IPS-NIHi7 (cell line): ENCODE data around the gene VSIG2.

Source experiments
- DNase-seq: peaks from one replicate; pipeline ENCODE4 v3.0.0; 2012; ENCODE audit warnings: mixed read lengths; ENCODE audit errors: extremely low spot score

The VSIG2 gene

DNA sequence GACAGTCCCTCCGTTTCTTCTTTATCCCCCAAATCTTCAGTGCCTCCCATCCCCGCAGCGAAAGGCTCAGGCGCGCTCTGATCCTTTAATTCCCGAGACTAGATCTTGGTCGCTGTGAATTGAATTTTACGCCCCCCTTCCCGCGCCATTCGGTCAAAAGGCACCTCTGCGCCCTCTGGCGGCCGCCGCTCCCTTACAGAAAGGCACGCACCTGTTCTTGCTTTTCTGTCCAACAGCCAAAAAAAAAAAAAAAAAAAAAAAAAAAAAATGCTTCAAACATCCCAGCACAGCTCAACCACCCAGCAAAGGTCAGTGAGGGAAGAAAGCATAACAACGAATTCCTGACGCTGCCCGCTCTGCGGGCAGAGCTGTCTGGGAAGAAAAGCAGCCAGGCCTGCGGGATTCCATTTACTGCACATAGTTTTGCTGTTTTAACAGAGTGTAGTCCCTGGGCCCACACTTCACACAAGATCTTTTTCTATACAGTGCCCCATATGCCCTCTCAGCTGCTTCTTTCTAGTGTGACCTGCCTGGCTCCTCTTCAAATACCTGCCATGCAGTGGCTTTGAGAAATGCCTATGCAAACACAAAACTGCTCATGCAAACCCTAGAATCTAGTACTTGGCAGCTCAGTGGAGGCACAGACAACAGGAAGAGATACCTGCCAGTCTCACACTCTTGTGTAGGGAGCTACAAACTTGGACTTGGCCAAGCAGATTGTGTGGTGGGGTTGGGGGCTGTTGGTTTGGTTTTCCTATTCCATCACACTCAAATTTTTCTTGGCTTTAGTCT is 11.3 kb upstream of the VSIG2 start:
- DNase-seq = peak; percentile 69

DNA sequence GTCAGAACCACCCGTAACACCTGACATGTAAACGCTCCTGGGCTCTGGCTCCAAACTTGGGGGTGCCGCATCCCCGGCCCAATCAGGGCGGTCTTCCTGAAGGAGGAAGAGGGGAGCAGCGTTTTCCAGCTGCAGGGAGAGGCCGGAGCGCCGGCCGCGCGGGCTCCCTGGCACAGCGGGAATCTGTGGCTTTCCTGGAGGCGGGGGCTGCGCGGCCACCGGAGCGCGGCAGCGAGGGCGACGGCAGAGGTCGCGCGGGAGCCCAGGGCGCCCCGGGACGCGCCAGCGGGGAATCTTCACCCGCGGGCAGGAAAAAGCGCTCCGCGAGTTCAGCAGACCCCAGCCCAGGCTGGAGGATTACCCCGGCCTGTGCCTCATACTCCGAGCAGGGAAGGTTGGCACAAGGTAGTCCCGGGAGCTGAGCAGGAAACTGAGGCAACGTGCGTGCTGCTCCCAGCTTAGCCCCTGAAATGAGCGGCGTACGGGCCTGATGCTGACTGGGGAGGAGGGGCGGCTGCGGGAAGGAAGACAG is 10.6 kb upstream of the VSIG2 start:
- DNase-seq = peak; percentile 26

DNA sequence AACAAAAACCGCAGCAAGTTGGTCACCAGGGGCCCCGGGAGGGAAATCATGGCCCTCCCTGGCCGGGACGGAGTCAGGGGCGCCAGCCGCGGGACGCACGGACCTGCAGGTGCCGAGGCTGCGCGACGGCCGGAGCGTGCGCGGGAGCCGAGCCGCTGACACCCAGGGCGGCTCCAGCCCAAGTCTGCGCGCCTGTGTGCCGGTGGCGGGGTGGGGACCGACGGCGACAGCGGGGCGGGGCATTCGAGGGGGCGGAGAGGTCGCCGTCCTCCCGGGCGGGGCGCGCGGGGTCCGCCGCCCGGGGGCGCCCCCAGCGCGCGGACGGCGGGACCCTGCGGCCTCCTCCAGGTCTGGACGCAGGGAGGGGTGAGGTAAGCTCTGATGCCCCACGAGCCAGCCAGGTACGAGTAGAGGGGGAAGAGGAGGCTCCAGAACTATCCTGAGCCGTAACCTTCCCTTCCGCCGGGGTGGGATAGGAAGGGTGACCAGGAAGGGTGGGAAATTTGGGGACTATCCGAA is 10.1 kb upstream of the VSIG2 start, which contains the start of gene ESAM:
TSS of gene ESAM (minus strand) at position 186 of the 519 bp plus-strand sequence. CDS start at position 50, 136 bp downstream.
- DNase-seq = peak; percentile 40

DNA sequence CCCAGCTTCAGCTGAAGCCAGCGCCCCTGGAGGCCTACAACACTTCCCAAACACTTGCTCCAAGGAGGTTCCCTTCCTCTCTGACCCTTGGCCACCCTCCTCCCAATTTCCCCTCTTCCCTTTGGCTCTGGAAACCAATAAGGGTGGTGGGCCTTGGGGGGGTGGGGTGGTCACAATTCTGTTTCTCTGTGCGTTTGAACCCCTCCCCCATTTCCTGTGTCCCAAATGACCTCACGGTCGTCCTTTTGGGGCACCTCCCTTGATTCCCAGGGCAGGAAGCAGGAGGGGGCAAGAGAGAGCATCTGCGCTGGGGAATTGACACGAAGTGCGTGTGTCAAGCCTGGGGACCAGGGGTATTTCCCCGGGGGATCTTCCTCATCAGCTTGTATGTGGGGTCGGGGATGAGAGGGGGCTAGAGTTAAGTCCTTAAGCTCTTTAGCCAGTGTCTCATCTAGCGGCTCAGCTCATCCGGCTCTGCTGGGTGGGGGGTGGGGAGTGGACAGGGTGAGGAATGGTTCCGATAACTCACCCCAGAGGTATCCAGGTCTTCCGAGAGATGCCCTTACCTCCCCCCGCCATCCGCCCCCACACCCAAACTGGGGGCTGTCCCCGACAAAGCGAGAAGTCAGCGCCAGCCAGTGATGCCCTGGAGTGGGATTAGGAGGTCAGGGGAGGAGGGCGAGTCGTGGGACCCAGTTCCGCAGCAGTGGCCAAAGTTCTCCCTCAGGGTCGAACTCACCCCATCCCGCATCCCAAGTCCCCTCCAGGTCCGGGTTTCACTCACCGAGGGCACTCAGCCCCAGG is 9.4 kb upstream of the VSIG2 start:
- no peak for DNase-seq

DNA sequence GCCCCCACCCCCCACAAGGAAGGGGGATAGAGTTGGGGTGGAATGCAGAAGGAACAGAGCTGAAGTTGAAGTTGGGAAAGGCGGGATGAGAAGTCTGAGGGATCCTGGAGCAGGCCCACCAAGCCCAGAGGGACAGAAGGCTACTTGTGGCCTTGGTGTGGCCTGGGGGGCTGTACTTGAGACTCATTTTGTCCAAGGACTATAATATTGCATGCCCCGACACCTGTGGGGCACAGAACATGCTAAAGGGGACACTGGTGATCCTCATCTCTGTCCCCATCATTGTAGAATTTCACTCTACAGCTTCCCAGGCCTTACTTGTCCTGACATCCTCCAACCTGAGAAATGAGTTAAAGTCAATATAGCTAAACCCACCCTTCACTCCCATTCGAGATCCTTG is 8.8 kb upstream of the VSIG2 start:
- no peak for DNase-seq

DNA sequence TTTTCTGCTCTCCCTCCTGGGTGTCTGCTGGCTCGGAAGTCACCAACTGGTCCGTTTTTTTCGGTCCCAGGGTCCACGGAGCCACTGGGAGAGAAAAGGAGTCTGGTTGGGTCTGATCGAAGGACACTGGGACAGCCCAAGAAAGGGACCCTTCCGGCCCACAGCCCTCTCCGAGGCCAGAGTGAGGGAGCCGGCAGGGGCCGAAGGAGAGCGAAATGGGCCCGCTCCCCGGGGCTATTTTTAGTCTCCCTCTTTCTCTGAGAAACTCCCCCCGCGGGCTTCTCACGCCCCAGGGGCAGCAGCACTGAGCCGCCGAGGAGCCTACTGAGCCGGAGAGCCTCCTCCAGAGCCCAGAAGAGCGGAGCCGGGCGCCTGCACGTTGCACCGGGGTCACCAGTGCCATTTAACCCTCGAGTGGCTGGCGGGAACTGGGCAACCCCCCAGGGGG is 8.2 kb upstream of the VSIG2 start:
- DNase-seq = no peak

DNA sequence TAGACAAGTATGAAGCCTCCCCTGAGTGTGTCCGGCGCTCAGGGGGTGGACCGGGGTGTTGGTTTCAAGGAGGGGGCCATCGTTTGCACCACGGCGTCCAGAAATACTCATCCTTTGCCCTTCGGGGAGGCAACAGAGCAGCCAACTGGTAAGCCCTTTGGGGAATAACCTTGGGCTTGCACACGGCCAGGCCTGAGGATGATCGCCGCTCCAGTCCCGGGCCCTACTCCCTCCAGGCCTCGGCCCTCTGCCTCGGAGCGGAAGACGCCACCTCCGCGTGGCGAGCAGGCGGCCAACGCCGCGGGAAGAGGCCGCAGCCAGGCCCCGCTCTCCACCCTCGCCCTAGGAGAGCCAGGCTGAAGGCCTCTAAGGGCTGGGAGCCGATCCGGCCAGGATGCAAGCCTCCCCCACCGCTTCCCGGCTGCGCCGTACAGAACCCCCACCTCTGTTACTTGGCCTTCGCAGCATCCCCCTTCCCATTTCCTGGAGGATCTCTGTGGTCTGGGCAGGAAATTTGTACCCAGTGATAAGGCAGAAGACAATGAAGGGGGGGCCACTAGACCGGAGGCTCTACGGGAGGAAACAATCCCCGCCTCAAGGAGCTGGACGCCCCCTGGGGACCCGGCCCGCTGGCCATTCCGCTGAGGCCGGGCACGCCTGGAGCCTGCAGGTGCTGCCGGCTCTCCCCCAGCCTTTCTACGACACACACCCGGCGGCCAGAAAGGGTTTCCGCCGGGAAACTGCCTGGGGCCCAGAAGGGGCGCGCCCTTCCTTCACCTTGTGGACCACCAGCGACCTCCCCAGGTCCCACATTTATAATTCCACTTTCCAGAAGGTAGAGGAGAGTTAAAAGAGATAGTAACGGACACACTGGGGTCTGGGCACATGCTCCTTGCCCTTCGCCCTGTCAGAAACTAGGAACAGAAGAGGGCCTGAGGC is 7.5 kb upstream of the VSIG2 start:
- peak; percentile 28 for DNase-seq

DNA sequence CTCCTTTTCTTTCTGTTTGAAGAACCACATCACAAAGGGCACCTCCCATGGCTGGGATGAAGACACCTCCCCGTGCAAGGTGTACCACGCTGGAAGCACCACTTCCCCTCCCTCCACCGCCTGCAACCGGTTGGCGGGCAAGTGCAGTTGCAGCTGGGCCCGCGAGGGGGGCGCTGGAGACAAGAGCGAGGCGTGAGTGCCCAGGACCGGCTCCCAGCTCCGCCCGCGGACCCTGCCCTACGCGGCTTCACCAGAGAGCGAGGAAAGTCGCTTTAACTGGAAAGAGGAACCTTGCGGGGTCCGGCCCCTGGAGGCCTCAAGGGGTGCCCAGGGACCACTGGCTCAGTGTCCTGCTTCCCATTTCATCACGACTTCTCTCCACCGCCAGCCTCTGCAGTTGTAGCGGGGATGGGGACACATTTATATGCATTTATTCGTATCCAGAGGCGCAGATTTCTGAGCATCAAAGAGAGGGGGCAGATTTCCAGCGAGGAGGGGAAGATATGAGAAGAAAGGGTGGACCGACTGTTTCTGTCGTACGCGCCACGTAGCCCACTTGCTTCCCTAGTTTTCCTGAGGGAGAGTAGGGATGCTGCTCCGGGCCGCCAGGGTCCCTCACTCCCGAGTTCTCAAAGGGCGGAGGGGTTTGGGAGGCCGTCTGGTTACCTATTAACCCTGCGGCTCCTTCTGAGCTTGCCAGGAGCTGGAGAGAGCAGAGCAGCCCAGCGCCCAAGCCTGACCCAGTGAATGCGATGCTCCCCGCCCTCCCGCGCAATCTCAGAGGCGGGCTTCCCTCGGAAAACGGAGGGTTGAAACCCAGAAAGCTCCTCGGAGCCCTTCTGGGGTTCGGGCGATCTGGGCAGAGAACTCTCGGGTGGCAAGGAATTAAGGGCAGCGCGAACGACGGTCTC is 6.6 kb upstream of the VSIG2 start:
- peak; percentile 85 for DNase-seq

DNA sequence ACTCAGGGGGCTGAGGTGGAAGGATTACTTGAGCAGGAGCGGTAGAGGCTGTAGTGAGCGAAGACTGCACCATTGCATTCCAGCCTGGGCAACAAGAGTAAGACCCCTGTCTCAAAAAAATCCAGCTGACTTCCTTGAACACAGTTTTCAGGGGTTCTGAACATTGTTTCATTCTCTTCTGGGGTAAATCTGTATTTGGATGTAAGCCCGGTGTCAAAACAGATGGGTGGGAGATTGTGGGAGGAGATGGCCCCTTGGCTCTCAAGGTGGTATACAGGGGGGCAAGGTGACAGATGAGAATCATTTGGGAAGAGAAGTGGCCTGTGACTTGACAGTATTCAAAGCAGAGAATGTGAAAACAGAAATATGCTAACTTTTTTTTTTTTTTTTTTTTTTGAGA is 5.3 kb upstream of the VSIG2 start:
- DNase-seq = no peak

DNA sequence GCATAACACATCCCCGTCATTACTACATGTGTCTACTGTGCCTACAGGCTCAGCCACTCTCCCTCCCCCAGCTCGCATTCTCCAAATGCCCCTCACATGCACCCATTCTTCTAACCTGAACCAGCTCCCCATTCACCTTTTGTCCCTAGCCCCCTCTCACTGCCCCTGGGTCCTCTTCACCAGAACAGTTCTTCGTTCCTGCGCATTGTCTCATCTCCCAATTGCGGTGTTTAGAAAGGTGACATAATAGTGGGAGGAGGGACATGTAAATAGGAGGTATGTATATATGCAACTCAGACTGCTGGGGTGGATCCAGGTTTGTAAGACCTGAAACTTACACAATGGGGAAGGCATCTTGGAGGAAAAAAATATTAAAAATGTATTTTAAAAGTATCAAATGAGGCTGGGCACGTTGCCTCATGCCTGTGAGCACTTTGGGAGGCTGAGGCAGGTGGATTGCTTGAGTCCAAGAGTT is 4.7 kb upstream of the VSIG2 start:
- DNase-seq = no peak

DNA sequence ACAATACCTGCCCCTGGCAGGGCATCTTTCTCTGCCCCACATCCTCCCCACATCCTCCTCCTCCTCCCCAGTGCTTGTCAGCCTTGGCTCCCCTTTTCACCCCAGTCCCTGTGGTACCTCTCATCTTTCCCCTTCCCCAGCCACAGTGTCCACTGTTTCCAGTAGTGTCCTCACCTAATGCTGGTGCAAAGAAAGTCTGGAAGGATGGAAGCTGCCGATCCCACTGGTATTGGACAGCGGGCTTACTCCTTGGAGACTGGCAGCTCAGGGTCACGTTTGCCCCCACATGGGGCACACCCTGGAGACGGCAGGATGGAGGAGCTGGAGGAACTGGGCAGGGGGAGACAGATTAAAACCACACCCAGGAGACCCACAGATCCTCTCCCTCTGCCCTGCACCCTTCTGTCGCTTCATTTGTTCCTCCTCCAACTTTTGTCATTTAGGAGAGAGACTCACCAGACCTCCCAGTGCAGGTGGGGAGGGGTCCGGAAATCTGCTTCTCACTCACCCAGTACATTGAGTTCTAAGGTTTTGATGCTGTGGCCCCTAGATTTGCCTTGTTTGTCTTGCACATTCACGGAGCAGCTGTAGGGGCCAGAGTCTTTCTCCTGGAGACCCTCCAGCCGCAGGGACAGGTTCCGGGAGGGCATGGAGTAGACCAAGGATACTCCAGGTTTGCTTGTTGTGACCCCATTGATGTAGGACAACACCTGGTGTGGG is 4.1 kb upstream of the VSIG2 start:
- no peak for DNase-seq

DNA sequence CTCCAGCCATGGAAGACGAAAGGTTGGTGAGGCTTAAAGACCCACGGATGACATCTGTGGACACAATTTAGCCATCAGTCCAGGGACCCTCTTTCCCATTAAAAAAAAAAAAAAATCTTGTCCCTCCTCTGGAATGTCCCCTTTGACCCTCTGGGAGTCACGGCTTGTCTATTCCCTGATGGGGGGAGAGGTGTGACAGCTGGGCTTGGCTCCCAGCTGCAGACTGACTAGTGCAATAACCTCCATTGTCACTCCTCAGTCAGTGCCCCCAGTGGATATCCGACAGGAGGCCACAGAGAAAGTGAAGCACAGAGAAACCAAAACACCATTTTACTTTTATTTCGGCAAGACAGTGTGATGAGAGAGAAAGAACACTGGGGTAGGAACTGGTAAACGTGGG is 2.7 kb upstream of the VSIG2 start:
- DNase-seq = no peak

DNA sequence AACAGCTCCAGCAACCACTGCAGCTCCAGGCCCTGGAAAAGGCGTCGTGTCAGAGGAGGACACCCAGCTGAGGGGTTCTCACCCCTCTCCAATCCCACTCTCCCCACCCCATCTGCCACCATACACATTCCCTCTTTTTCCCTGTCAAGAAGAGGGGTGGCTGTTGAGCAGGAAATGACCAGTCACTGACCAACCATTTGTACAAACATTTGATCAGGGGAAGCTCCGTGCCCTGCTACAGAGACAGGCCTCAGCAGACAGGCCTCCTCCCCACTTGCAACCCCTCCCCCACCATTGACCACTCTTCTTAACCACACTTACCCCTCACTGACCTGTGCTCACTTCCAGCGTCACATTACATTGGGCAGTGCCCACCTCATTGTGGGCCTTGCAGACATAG is 2.3 kb upstream of the VSIG2 start:
- DNase-seq = no peak

DNA sequence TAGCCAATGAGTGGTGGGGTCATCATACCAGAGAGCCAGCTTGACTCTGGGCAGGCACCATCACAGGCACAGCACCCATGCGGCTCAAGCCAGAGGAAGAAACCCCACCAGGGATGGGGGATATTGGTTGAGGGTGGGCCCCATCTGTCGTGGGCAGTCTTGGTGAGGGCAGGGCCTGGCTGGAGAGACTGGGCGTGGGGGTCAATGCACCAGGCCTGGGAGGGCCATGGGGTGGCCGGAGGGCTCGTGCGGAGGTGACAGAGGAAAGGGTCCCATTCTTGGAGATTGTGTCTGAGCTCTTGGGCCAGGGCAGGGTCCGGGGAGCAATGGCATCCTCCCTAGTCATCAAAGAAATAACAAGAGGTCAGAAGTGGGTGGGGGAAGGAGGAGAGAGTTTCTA is 1.6 kb upstream of the VSIG2 start:
- no peak for DNase-seq

DNA sequence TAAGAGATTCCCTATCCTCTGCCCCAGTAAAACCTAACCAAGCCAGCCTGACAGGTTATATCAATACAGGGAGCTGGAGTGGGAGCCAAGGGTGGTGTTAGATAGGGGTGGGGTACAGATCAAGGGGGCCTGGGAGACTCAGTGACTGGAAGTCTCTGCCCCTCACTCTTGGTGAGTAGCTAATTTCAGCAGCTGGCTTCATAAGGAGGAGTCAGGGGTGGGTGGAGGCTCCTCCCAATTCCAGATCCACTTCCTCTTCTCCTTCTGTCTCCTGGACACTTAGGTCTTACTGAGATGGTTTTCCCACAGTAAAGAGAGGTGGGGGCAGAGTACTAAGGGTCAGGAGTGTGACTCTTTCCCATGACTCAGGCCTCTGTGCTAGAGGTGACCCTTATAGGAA is 1.1 kb upstream of the VSIG2 start:
- DNase-seq = no peak

DNA sequence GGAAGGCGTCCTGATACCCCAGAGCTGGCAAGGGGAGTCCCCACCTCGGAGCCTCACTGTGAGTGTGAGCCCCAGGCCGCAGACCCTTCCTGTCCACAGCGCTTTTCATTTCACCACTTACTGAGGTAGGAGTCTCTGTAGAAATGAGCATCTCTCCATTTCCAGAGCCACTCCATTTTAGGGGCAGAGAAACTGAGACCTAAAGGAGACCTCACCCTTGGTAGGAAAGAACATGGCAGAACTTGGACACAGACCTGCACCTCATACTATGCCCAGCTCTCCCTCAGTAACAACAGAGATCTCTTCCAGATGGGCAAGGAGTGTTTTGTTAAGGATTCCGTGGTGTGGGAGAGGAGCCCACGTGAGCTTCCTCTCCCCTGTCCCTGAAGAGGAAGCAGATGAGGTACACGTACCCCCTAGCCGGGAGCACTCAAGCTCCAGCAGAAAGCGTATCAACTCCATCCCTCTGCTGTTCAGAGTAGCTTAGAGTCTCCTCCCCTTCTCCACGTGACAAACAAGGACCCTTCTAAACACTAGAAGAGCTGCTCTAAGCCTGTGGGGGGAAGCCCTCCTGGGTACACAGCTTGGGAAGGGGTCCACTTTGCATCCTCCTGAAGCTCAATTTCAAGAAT is 532 bp upstream of the VSIG2 start:
- no peak for DNase-seq

DNA sequence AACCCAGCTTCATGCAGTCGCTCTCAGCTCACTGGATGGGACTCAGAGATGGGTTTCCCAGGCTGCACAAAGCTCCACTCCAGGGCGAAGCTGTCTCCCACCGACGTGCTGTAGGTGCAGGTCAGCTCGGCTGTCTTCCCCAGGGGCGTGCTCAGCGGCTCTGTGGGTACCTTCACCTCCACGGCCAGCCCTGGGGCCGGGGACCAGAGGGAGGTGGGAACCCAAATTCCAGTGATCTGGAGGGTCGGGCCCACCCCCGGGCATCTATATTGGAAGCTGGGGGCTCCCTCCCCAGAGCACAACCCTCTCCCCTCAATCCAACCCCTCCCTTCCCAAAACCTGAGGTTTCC is 689 bp downstream of the VSIG2 start:
- DNase-seq = no peak

DNA sequence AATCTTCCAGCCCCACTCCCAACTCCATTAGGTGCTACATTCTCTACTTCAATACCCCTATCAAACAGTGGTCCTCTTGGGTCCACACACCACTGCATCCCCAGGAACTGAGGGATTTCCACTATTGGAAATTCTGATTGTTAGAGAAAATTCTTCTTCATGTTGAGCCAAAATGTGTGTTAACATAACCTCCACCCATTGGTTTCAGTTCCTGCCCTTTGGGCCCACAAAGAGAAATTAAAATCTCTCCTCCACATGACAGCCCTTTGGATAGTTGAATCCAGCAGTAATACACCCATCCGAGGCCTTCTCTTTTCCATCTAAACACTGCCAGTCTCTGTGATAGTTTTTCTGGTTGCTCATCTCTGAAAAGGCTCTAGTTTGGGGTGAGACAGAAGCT is 2.1 kb downstream of the VSIG2 start:
- DNase-seq = no peak
